Cerebellar nuclear complex (tissue), 1 donor: ENCODE data around the gene RNF146.
"Not testable (repeated sequence)": the region's sequence is repeated elsewhere in the genome, so short reads cannot be mapped to it uniquely, and the experiment has no call there.

ENCODE experiments used
- DNase-seq, 2 experiments: peaks; one replicate each; lab custom pipeline; 2025; lab: John Stamatoyannopoulos, UW

The RNF146 gene

DNA sequence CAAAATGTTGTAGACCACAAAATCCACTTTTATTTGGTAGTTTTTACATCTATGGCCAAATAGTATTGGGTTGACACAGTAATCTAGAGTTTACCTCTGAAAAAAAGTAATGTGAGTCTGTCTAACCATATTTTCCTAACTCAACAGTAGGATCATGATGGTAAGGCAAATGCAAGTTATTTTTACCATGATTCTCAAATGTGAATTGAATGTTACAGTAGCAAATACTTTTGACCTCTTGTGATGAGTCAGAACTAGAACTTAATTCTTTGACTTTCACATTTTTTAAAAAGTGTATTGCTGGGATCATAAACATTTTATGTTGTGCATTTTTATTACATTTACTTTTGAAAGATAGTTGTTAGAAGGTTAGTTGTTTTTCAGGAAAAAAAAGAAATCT, 22.0 kb downstream of the RNF146 start:
- no peak for DNase-seq

- no peak for DNase-seq
Measured at GRCh38 chr6:127289934-127290333, 23.3 kb downstream of the RNF146 start.

- no peak for DNase-seq
Measured at GRCh38 chr6:127290391-127291265, 24.0 kb downstream of the RNF146 start.

DNA sequence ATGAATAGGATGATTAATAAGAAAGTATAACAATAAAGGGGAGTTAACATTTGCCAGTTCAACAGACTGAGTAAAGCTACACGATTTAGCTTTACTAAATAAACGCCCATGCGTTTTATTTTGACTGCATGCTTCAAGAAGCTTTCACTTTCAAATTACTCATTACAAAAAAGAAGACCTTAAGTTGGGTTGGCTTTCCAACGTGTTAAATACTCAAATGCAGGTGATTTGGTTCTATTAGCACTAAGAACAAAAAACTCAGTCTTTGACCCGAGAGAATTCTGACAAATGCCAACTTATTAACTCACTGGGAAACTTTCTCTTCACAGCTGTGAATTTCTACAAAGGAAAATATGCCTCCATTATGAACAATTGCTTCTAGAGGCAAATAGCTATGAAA, 24.8 kb downstream of the RNF146 start:
- DNase-seq: no peak

DNA sequence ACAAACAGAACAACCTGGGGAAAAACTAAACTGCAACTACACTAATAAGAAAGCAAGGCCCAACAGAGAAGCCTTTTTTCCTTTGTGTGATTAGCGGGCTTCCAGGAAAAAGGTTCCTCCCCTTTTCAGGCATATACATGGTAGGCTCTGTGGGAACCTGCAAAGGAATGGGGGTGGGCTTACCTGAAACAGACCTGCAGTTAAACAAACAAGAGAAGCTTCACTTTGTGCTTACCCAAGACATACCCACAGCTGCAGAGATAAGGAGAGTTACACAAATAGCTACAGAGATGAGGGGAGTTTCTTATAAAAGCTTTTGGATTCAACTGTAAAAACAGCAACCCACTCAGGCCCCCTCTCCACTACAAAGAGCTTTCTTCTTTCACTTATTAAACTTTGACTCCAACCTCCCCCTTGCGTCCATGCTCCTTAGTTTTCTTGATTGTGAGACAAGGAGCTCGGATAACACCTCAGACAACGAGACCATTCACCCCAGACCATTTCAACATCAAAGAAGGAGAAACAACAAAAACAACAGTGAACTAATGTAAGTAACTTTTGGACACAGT, 30.9 kb downstream of the RNF146 start:
- no peak for DNase-seq

DNA sequence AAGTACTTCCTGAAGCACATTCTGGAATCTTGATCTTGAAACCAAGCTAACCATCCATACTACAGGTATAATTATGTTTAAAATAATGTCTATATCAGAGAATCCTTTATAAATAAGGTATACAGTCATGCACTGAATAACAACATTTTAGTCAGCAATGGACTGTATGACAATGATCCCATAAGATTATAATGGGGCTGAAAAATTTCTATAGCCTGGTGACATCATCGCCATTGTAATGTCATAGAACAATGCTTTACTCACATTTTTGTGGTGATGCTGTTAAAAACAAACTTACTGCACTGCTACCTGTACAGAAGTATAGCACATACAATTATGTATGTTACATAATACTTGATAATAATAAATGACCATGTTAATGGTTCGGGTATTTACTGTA, 31.8 kb downstream of the RNF146 start:
- DNase-seq: no peak

GRCh38 chr6:127299522-127300240, 33.0 kb downstream of the RNF146 start:
- no peak for DNase-seq

DNA sequence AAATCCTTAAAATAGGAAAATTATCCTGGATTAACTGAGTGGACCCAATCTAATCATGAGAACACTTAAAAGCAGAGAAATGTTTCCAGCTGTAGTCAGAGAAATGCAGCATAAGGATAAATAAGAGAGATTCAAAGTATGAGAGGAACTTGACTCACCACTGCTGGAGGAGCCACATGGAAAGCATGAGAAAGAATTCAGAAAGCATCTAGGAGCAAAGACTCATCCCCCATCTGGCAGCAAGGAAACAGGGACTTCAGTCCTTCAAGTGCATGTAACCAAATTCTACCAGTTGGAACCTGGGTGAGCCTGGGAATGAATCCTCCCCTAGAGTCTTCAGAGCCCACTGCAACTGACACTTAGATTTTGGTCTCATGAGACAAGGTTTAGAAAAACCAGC, 33.7 kb downstream of the RNF146 start:
- no peak for DNase-seq

DNA sequence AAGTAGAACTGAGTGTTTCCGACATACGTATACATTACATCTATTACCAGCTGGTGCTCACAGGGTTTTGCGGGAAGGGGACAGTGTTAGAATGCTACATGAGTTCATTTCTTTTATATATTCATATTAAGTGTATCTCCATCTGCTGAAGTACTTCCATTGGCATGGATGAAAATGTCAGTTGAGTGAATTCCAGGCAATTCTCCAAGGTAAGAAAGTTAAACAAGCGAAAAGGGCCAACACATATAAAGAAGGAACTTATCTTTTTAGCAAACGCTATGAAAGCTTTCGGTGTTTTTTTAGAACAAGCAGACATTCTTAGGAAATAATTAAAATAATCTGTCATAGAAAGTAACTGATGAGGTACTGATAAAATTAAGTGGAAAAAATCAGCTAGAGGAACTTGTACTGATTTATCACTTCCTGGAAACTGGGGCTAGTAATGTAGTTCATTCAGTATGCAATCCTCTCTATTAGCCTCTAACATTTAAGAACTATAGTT, 34.6 kb downstream of the RNF146 start:
- no peak for DNase-seq

DNA sequence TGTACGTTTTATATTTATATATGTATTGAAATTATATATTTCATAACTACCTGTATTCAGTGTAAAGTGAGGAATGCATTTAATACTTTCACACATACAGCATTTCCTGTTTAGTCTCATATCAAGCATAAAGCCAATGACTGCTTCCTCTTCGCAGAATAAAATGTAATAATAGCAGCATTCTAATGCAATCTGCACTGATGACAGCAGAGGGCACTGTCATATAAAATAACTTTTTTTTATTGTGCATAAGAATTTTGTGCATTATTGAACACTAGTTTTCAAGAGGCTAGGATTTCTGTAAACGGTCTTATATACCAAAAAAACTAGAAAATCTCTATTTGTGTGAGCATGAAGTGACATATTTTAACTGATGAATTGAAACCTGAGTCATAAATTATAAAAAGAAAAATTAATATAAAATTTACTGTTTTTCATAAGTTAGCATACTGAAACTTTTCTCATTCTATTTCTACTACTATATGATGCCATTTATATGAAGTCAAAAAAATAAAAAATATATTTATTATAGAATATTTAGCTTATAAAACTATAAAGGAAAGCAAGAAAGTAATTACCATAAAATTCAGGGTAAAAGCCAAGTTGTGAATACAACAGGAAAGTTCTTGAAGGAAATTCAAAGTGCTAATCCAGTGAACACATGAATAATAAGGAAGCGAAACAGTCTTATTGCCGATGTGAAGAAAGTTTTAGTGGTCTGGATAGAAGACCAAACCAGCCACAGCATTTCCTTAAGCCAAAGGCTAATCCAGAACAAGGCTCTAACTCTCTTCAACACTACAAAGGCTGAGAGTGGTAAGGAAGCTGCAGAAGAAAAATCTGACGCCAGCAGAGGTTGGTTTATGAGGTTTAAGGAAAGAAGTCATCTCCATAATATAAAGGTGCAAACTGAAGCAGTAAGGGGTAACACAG, 36.3 kb downstream of the RNF146 start:
- no peak for DNase-seq

- no peak for DNase-seq
Measured at GRCh38 chr6:127303917-127304316, 37.3 kb downstream of the RNF146 start.

- no peak for DNase-seq
Measured at GRCh38 chr6:127305741-127306140, 39.1 kb downstream of the RNF146 start.

GRCh38 chr6:127317388-127318128, 50.9 kb downstream of the RNF146 start:
- no peak for DNase-seq

DNA sequence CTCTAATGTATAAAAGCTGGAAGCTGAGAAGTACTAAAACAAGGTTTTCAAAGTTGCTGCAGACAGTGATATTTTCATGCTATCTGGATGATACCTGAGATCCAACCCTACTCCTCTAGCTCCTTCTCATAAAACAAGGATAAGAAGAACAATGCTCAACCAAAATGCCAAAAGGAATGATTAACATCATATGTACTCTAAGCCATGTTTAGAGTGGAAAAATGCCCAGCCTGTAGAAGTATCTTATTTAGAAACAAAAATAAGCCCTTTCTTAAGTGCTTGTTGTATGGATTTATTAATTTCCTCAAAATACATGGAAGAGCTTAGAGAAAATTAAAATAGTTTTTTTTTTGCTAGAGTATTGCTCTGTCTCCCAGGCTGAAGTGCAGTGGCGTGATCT, 53.0 kb downstream of the RNF146 start:
- DNase-seq: no peak

DNA sequence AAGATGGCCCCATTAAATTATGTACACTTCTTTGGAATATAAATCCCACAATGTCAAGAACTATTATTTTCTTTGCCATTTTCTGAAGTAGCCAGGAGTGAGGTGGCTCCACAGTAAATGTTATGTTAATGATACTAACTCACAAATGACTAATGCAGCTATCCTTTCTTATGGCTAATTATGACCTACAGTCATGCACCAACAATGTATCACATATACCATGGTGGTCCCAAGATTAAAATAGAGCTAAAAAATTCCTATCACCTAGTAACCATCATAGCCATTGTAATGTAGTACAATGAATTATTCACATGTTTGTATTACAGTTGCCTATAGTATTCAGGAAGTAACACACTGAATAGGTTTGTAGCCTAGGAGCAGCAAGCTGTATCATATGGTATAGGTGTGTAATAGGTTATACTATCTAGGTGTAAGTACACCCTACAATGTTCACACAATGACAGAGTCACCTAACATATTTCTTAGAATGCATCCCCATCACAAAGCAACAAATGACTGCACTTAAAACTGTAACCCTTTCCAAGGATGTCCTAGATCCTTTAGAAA, 61.5 kb downstream of the RNF146 start:
- DNase-seq: no peak

DNA sequence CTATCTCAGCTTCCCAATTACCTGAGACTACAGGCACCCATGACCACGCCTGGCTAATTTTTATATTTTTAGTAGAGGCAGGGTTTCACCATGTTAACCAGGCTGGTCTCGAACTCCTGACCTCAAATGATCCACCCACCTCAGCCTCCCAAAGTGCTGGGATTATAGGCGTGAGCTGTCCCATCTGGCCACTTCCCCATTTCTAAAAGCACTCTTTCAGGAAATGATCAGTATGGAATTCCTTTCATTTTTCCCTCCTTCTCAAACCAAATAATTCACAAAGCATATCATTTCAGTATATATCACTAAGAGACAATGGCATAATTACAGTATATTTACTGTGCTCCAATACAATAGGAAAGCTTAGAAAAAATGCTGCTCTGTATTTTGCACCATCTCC, 64.6 kb downstream of the RNF146 start:
- not testable (repeated sequence) for DNase-seq

GRCh38 chr6:127332383-127332961, 65.8 kb downstream of the RNF146 start:
- DNase-seq: no peak
